Activated naive CD8-positive, alpha-beta T cell treated with anti-CD3 and anti-CD28 coated beads for 36 hours (primary cell): ENCODE measurements around the gene NR1D2. TPM values are rescaled to one million over a fixed set of nuclear protein-coding genes. Genes with fewer than 3 reads are reported as not detected.
"Not testable (repeated sequence)": the region's sequence is repeated elsewhere in the genome, so short reads cannot be mapped to it uniquely, and the experiment has no call there.

Source experiments
- DNase-seq: peaks from one replicate; pipeline ENCODE4 v3.0.0; 2021
- H3K27ac Mint-ChIP-seq: one replicate; pipeline ENCODE4 v1.8.0; 2022; ENCODE audit warnings: mild to moderate bottlenecking, moderate library complexity, mixed read lengths
- H3K27me3 Mint-ChIP-seq: one replicate; pipeline ENCODE4 v1.8.0; 2022; ENCODE audit warnings: mild to moderate bottlenecking, mixed read lengths
- H3K36me3 Mint-ChIP-seq: one replicate; pipeline ENCODE4 v1.8.0; 2021; ENCODE audit warnings: mild to moderate bottlenecking, mixed read lengths
- H3K4me1 Mint-ChIP-seq: one replicate; pipeline ENCODE4 v1.8.0; 2021; ENCODE audit warnings: mixed read lengths
- H3K4me3 Mint-ChIP-seq: one replicate; pipeline ENCODE4 v1.8.0; 2022; ENCODE audit warnings: mild to moderate bottlenecking, moderate library complexity, mixed read lengths
- H3K9me3 Mint-ChIP-seq: one replicate; pipeline ENCODE4 v1.8.0; 2022; ENCODE audit warnings: mixed read lengths
- total RNA-seq, 2 experiments: library from RNA; stranded (reverse); gene quantifications; one replicate each; pipeline ENCODE4 v1.2.3, GENCODE V29; 2021

The NR1D2 gene
- total RNA-seq, 2 experiments from 2014 or later = 4.8 to 5.0 TPM

DNA sequence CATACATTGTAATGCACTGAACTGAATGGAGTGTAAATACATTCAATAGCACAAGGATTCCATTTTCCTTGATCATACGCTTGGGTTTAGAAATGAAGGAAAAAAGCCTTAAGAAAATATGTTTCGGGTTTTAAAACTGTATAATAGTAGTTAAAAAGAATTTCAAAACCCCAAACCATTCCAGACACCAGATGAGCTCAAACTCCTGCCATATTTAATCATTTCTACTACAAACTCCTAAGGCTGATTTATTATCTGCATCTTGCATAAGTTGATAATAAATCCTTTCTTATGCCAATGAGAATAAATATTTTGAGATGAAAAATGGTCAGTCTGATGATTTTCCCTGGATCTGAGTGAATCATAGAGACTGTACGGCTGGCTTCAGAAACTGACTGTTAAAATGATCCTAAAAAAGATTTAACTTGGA, 51.0 kb downstream of the NR1D2 start:
- H3K9me3 Mint-ChIP-seq = no peaks in the 10 kb centered on the region
- no peak for DNase-seq
- H3K4me3 Mint-ChIP-seq = no peak overlapping the region
- peaks cover 11% of the 10 kb centered on the region for H3K4me1 Mint-ChIP-seq
- H3K27me3 Mint-ChIP-seq = peaks cover 11% of the 10 kb centered on the region
- H3K27ac Mint-ChIP-seq = no peak overlapping the region
- H3K36me3 Mint-ChIP-seq = no peaks in the 10 kb centered on the region

GRCh38 chr3:23999012-23999641, 54.0 kb downstream of the NR1D2 start:
- Mint-ChIP-seq H3K27ac (no peak overlapping the region), H3K9me3 (peaks cover 3% of the 10 kb centered on the region), H3K27me3 (peaks cover 21% of the 10 kb centered on the region), H3K4me1 (peaks cover 3% of the 10 kb centered on the region), H3K4me3 (no peak overlapping the region), H3K36me3 (no peaks in the 10 kb centered on the region)
- peak; percentile 58 for DNase-seq

- no peak overlapping the region for H3K27ac Mint-ChIP-seq
- H3K4me3 Mint-ChIP-seq = no peak overlapping the region
- H3K4me1 Mint-ChIP-seq = peaks cover 7% of the 10 kb centered on the region
- peaks cover 2% of the 10 kb centered on the region for H3K36me3 Mint-ChIP-seq
- H3K27me3 Mint-ChIP-seq = peaks cover 27% of the 10 kb centered on the region
- H3K9me3 Mint-ChIP-seq = peaks cover 3% of the 10 kb centered on the region
- no peak for DNase-seq
Observed at GRCh38 chr3:24002129-24002528, 57.0 kb downstream of the NR1D2 start.

DNA sequence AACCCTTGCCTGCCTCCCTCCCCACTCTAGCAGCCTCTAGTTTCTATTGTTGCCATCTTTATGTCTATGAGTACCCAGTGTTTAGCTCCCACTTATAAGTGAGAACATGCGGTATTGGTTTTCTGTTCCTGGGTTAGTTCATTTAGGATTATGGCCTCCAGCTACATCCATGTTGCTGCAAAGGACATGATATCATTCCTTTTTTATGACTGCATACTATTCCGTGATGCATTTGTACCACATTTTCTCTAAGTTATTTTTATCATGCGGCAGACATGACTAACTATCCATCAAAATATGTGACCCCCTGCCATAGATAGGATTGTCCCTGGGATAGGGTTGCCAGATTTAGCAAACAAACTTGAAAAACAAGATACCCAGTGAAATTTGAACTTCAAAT, 58.4 kb downstream of the NR1D2 start:
- H3K4me3 Mint-ChIP-seq = no peak overlapping the region
- no peak for DNase-seq
- H3K9me3 Mint-ChIP-seq = peaks cover 3% of the 10 kb centered on the region
- peaks cover 7% of the 10 kb centered on the region for H3K4me1 Mint-ChIP-seq
- peaks cover 2% of the 10 kb centered on the region for H3K36me3 Mint-ChIP-seq
- H3K27ac Mint-ChIP-seq = no peak overlapping the region
- peaks cover 27% of the 10 kb centered on the region for H3K27me3 Mint-ChIP-seq

DNA sequence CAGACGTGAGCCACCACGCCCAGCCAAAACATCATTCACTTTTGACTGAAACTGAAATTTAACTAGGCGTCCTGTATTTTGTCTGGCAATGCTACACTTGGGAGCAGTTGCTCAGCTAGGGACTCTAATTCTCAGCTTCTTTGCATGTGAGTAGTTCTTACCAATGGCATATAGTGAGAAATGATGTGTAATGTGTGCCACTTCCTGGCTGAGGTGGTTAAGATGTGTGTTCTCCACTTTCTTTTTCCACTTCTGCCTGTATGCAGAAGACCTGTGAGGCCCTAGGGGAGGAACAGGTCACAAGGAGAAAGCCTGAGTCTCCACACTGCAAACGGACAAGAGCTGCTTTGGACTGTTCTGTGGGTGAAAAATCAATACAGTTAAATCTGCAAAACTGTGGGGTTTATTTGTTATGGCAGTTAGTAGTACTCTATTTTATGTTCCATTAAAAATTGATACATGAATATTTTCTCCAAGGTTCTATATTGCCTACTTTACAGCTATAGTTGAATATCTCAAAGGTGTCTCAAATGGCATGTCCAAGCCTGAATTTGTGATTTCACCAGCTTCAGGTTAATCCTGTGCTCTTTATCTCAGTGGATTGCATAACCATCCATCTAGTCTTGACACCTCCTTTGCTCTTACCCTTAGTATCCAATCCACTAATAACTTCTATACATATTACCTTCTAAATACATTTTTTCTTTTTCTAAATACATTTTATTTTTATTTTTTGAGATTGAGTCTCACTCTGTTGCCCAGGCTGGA, 59.3 kb downstream of the NR1D2 start:
- Mint-ChIP-seq H3K27ac (no peak overlapping the region), H3K4me1 (peaks cover 7% of the 10 kb centered on the region), H3K36me3 (peaks cover 2% of the 10 kb centered on the region), H3K4me3 (no peak overlapping the region), H3K27me3 (peaks cover 22% of the 10 kb centered on the region), H3K9me3 (peaks cover 3% of the 10 kb centered on the region)
- peak; percentile 39 for DNase-seq

- H3K36me3 Mint-ChIP-seq = peaks cover 2% of the 10 kb centered on the region
- no peak for DNase-seq
- no peak overlapping the region for H3K4me3 Mint-ChIP-seq
- peaks cover 16% of the 10 kb centered on the region for H3K27me3 Mint-ChIP-seq
- H3K27ac Mint-ChIP-seq = no peak overlapping the region
- H3K9me3 Mint-ChIP-seq = peaks cover 3% of the 10 kb centered on the region
- H3K4me1 Mint-ChIP-seq = peaks cover 7% of the 10 kb centered on the region
Observed at GRCh38 chr3:24005669-24006068, 60.6 kb downstream of the NR1D2 start.

GRCh38 chr3:24010834-24011233, 65.7 kb downstream of the NR1D2 start:
- not testable (repeated sequence) for H3K27me3 Mint-ChIP-seq, H3K27ac Mint-ChIP-seq, DNase-seq, H3K9me3 Mint-ChIP-seq, H3K4me1 Mint-ChIP-seq, H3K4me3 Mint-ChIP-seq, H3K36me3 Mint-ChIP-seq

- Mint-ChIP-seq H3K4me1 (no peaks in the 10 kb centered on the region), H3K9me3 (no peaks in the 10 kb centered on the region), H3K27me3 (no peaks in the 10 kb centered on the region), H3K36me3 (no peaks in the 10 kb centered on the region), H3K27ac (no peak overlapping the region), H3K4me3 (no peak overlapping the region)
- no peak for DNase-seq
Observed at GRCh38 chr3:24012589-24013269, 67.6 kb downstream of the NR1D2 start.

DNA sequence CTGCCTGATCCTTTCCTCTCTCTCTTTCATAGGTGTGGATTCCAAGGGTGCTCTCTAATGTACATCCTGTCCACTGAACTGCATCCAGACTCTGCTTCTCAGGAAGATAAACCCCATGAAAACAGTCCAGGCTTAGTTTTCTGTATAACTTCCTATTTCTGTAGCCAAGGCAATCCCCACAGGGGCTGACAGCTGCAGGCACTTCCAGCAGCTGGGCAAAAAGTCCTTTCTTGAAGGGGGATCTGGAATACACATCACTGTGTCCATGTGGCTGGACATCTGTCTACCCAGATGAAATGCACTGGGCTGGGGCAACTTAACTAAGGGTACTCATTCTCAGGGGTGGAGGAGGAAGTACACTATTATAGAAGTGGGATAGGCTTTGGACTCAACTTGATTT, 72.2 kb downstream of the NR1D2 start:
- no peak for DNase-seq
- no peaks in the 10 kb centered on the region for H3K9me3 Mint-ChIP-seq
- no peak overlapping the region for H3K4me3 Mint-ChIP-seq
- no peaks in the 10 kb centered on the region for H3K4me1 Mint-ChIP-seq
- no peaks in the 10 kb centered on the region for H3K27me3 Mint-ChIP-seq
- no peaks in the 10 kb centered on the region for H3K36me3 Mint-ChIP-seq
- no peak overlapping the region for H3K27ac Mint-ChIP-seq

- Mint-ChIP-seq H3K4me3 (no peak overlapping the region), H3K9me3 (no peaks in the 10 kb centered on the region), H3K27me3 (no peaks in the 10 kb centered on the region), H3K36me3 (no peaks in the 10 kb centered on the region), H3K27ac (no peak overlapping the region), H3K4me1 (no peaks in the 10 kb centered on the region)
- no peak for DNase-seq
Observed at GRCh38 chr3:24018784-24019570, 73.9 kb downstream of the NR1D2 start.

DNA sequence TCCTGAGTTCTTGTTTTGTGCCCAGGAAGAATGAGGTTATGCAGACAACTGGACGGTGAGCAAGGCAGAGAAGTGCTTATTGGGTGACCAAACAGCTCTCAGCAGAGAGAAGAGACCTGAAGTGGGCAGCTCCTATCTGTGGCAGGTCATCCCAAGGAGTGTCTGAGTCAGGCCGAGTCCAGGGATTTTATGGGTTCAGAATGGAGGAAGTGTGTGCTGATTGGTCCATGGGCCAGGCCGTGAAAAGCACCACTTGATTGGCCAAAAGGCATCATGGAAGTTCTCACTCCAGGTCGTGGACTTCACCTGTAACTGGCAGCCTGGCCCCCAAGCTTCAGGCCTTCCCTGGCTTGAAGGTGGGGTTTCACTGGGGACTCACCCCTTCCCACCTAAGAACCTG, 74.5 kb downstream of the NR1D2 start:
- no peaks in the 10 kb centered on the region for H3K9me3 Mint-ChIP-seq
- no peak for DNase-seq
- no peaks in the 10 kb centered on the region for H3K4me1 Mint-ChIP-seq
- H3K36me3 Mint-ChIP-seq = no peaks in the 10 kb centered on the region
- no peaks in the 10 kb centered on the region for H3K27me3 Mint-ChIP-seq
- no peak overlapping the region for H3K4me3 Mint-ChIP-seq
- no peak overlapping the region for H3K27ac Mint-ChIP-seq

- Mint-ChIP-seq H3K4me1 (no peaks in the 10 kb centered on the region), H3K27me3 (no peaks in the 10 kb centered on the region), H3K4me3 (no peak overlapping the region), H3K36me3 (no peaks in the 10 kb centered on the region), H3K27ac (no peak overlapping the region), H3K9me3 (no peaks in the 10 kb centered on the region)
- DNase-seq = no peak
Observed at GRCh38 chr3:24020036-24020691, 75.1 kb downstream of the NR1D2 start.

- Mint-ChIP-seq H3K4me1 (no peaks in the 10 kb centered on the region), H3K27me3 (no peaks in the 10 kb centered on the region), H3K9me3 (no peaks in the 10 kb centered on the region), H3K36me3 (no peaks in the 10 kb centered on the region), H3K4me3 (no peak overlapping the region), H3K27ac (no peak overlapping the region)
- no peak for DNase-seq
Observed at GRCh38 chr3:24023197-24023596, 78.1 kb downstream of the NR1D2 start.

DNA sequence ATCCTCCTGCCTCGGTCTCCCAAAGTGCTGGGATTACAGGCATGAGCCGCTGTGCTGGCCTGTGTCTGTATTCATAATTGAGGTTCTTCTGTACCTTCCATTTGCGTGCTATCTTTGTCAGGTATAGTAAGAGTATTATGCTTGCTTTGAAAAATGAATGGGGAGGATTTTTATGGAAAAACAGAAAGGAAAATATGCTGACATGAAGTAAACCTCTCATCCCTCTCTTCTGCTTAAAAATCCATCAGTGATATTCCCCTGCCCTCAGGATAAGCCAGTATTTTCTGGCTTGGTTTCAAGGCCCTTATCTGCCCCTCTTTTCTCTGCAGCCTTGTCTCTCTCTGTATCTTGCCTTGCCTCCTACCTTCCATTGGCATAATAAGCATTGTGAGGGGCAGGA, 80.7 kb downstream of the NR1D2 start:
- no peaks in the 10 kb centered on the region for H3K9me3 Mint-ChIP-seq
- H3K27ac Mint-ChIP-seq = no peak overlapping the region
- H3K27me3 Mint-ChIP-seq = no peaks in the 10 kb centered on the region
- H3K4me3 Mint-ChIP-seq = no peak overlapping the region
- no peaks in the 10 kb centered on the region for H3K4me1 Mint-ChIP-seq
- DNase-seq = no peak
- no peaks in the 10 kb centered on the region for H3K36me3 Mint-ChIP-seq
